Brain pericyte (primary cell): ENCODE results near the gene FLNB.

Experiments
- DNase-seq: peaks from one replicate; pipeline ENCODE4 v3.0.0-alpha.2; 2012; ENCODE audit warnings: low read depth, low spot score

The FLNB gene

GRCh38 chr3:58105196-58105595, 97.0 kb downstream of the FLNB start:
- DNase-seq, result no peak

- no peak for DNase-seq
Measured at GRCh38 chr3:58106061-58106460, 97.8 kb downstream of the FLNB start.

- no peak for DNase-seq
Measured at GRCh38 chr3:58106640-58107039, 98.4 kb downstream of the FLNB start.

- DNase-seq, result no peak
Measured at GRCh38 chr3:58107597-58107996, 99.4 kb downstream of the FLNB start.

GRCh38 chr3:58109752-58110151, 101.5 kb downstream of the FLNB start:
- no peak for DNase-seq

- no peak for DNase-seq
Measured at GRCh38 chr3:58111513-58112184, 103.4 kb downstream of the FLNB start.

- DNase-seq, result no peak
Measured at GRCh38 chr3:58112185-58112535, 103.9 kb downstream of the FLNB start.

- DNase-seq, result no peak
Measured at GRCh38 chr3:58115175-58115574, 107.0 kb downstream of the FLNB start.

GRCh38 chr3:58116161-58116955, 108.1 kb downstream of the FLNB start:
- no peak for DNase-seq

- DNase-seq, result no peak
Measured at GRCh38 chr3:58116985-58117384, 108.8 kb downstream of the FLNB start.

GRCh38 chr3:58117561-58118181, 109.4 kb downstream of the FLNB start:
- DNase-seq, result no peak

GRCh38 chr3:58119186-58119585, 111.0 kb downstream of the FLNB start:
- DNase-seq, result no peak

GRCh38 chr3:58120075-58120812, 112.0 kb downstream of the FLNB start:
- DNase-seq, result no peak

GRCh38 chr3:58121183-58121582, 113.0 kb downstream of the FLNB start:
- no peak for DNase-seq

- no peak for DNase-seq
Measured at GRCh38 chr3:58122936-58123700, 114.9 kb downstream of the FLNB start.

- no peak for DNase-seq
Measured at GRCh38 chr3:58124387-58124786, 116.2 kb downstream of the FLNB start.

GRCh38 chr3:58129041-58129770, 121.0 kb downstream of the FLNB start:
- DNase-seq, result no peak

- no peak for DNase-seq
Measured at GRCh38 chr3:58130591-58130990, 122.4 kb downstream of the FLNB start.

- DNase-seq, result no peak
Measured at GRCh38 chr3:58131101-58131825, 123.0 kb downstream of the FLNB start.

- DNase-seq, result no peak
Measured at GRCh38 chr3:58132850-58133249, 124.6 kb downstream of the FLNB start.
